ENCODE measurements around the gene CC2D2A.

DNA sequence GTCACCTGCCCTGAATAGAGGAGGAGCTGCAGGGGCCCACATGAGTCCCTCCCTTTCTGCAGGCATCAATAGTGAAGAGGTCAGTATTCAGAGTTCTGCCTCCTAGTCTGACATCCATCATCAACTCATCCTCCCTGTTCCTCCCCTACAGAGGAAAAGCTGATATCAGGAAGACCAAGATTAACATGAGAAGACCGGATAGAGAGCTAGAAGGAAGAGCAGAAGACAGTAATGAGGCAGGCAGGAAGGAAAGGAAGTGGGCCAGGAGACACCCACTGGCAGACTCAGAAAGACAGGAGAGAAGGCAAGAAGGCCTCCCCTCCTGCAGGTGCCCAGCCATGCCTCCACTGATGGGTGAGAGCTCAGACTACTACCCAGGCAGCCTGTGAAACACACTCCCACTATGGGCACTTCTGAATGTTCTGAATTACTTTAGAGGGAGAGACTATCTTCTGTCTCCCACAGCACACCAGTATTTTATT, 74.6 kb downstream of the CC2D2A start:
- TF ChIP-seq, protein P1, sequence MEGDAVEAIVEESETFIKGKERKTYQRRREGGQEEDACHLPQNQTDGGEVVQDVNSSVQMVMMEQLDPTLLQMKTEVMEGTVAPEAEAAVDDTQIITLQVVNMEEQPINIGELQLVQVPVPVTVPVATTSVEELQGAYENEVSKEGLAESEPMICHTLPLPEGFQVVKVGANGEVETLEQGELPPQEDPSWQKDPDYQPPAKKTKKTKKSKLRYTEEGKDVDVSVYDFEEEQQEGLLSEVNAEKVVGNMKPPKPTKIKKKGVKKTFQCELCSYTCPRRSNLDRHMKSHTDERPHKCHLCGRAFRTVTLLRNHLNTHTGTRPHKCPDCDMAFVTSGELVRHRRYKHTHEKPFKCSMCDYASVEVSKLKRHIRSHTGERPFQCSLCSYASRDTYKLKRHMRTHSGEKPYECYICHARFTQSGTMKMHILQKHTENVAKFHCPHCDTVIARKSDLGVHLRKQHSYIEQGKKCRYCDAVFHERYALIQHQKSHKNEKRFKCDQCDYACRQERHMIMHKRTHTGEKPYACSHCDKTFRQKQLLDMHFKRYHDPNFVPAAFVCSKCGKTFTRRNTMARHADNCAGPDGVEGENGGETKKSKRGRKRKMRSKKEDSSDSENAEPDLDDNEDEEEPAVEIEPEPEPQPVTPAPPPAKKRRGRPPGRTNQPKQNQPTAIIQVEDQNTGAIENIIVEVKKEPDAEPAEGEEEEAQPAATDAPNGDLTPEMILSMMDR (IDR thresholded peaks at IDR 0.05; ENCODE audit: low read depth, low read length, poor library complexity, severe bottlenecking): no peak
- TF ChIP-seq EZH2phosphoT487 (IDR thresholded peaks at IDR 0.05; ENCODE audit: borderline replicate concordance, low read length): no peak

Data from DOHH2 (cell line).